Ovary (tissue), 9 donors: Measurements from ENCODE around the gene PTPRG. TPM values are rescaled to one million over a fixed set of nuclear protein-coding genes. Genes with fewer than 3 reads are reported as not detected.

ENCODE experiments used
- DNase-seq, 5 donors: peaks; one replicate each; pipeline ENCODE4 v3.0.0-alpha.2; 2019 to 2020
- H3K27ac ChIP-seq, 2 donors: fragments of 200-600 bp; one replicate each; pipeline versions ENCODE4 v1.5.1 to v1.8.0; 2019 to 2022
- H3K27me3 ChIP-seq: fragments of 200-600 bp; one replicate; pipeline ENCODE4 v1.8.0; 2022
- H3K36me3 ChIP-seq: fragments of 200-600 bp; sonication (generic); one replicate; pipeline ENCODE4 v1.5.1; 2019
- H3K4me1 ChIP-seq: one replicate; pipeline ENCODE4 v1.8.1; 2013; ENCODE audit warnings: mild to moderate bottlenecking, moderate library complexity; ENCODE audit not compliant: insufficient read depth
- H3K4me3 ChIP-seq: fragments of 200-600 bp; sonication (generic); one replicate; pipeline ENCODE4 v1.5.1; 2017
- H3K9me3 ChIP-seq, 2 donors: fragments of 200-600 bp in 1 of 2; sonication (generic) in 1 of 2; one replicate each; pipeline versions ENCODE4 v1.5.1 to v1.8.1; 2013 to 2019; ENCODE audit warnings: mild to moderate bottlenecking in 1 of 2, moderate library complexity in 1 of 2
- CTCF ChIP-seq, 3 donors: fragments of 450-650 bp in 2 of 3; fragments of 200-600 bp in 1 of 3; IDR thresholded peaks; one replicate each; pipeline versions ENCODE4 v1.5.1 to v1.8.0; 2016 to 2022; ENCODE audit warnings: antibody characterized with exemption in 3 of 3, mild to moderate bottlenecking in 1 of 3
- EP300 ChIP-seq: sonication (generic); formaldehyde crosslinking; IDR thresholded peaks from one replicate; pipeline ENCODE4 v1.6.1; 2017; ENCODE audit warnings: antibody characterized with exemption
- POLR2A ChIP-seq: fragments of 450-650 bp; IDR thresholded peaks from one replicate; pipeline ENCODE4 v1.6.1; 2017; ENCODE audit warnings: antibody characterized with exemption, mild to moderate bottlenecking, moderate library complexity
- WGBS, 3 donors: extraction: QIAGEN DNeasy Blood & Tissue Kit in 1 of 3; methylation state at CpG; one replicate each; pipeline versions ENCODE4 v1.1.5 to v1.1.7; 2013 to 2017; 5-methylcytosine and 5-hydroxymethylcytosine counted together
- intact Hi-C, 4 donors: fragments of 100-400 bp; cut with DNase I; formaldehyde crosslinking; loops; one replicate each; pipeline versions ENCODE4 v1.11.0 to v1.15.1; 2022 to 2023
- polyA plus RNA-seq, 2 donors: library from polyadenylated mRNA; stranded (reverse); fragments of 200-250 nt in 1 of 2; fragments of 350-450 nt in 1 of 2; fragmentation: Illumina TruSeq in 1 of 2; extraction: RNeasy Lipid Tissue Mini Kit (QIAGEN cat#74804) in 1 of 2; gene quantifications; one replicate each; pipeline ENCODE4 v1.2.3, GENCODE V29; 2013 to 2014
- total RNA-seq, 7 donors: library from RNA; depleted of rRNA in 2 of 7; stranded (reverse); fragments of >200 nt in 2 of 7; fragmentation: NEBNext Ultra II Directional in 3 of 7; extraction: Animal tissue kit (Norgen Biotek cat#: 25700) in 3 of 7; gene quantifications; one replicate each; pipeline versions ENCODE4 v1.1.0 to v1.2.4, GENCODE V29; 2016 to 2023
- donor health status: DM: no; HTN: no; CAD: no; lungs with moderate emphysema.
- donor health status: DM: no; HTN: no; CAD: no.
- donor health status: Bipolar disorder and iron deficiency.
- donor health status: DM: yes; HTN: yes; CAD: no.
- donor health status: DM: no; HTN: no; CAD: no.
- donor health status: DM: yes; HTN: yes; CAD: no.

Gene PTPRG
- total and polyA plus RNA-seq, 9 donors = 18.2 to 87.9 (median 47.7) TPM

GRCh38 chr3:61597906-61598305 is 36.5 kb downstream of the PTPRG start:
- no peaks in the 10 kb centered on the region for H3K27me3 ChIP-seq
- WGBS, 3 donors = 86 to 92% (median 91%) methylated on average over 7 of the region's 7 CpGs
- no peaks in the 10 kb centered on the region for H3K9me3 ChIP-seq
- no peak overlapping the region for H3K4me3 ChIP-seq
- no peak for DNase-seq
- no peaks in the 10 kb centered on the region for H3K36me3 ChIP-seq
- no peak overlapping the region for H3K27ac ChIP-seq
- peaks cover 8% of the 10 kb centered on the region for H3K4me1 ChIP-seq
- intact Hi-C loops = no loop called here
- no peak for TF ChIP-seq EP300
- no peak for TF ChIP-seq POLR2A
- TF ChIP-seq CTCF (IDR thresholded peaks at IDR 0.05) = no peak

- 93 to 96% (median 94%) methylated on average over 2 of the region's 2 CpGs for WGBS, 3 donors
- Histone ChIP-seq H3K27me3 (no peaks in the 10 kb centered on the region), H3K4me1 (peaks cover 6% of the 10 kb centered on the region), H3K9me3 (no peaks in the 10 kb centered on the region), H3K27ac (no peak overlapping the region), H3K4me3 (no peak overlapping the region), H3K36me3 (no peaks in the 10 kb centered on the region)
- intact Hi-C loops = no loop called here
- no peak for DNase-seq
- TF ChIP-seq POLR2A (no peak), EP300 (no peak), CTCF (IDR thresholded peaks at IDR 0.05) (no peak)
Measured at GRCh38 chr3:61600195-61600594, 38.8 kb downstream of the PTPRG start.

- H3K9me3 ChIP-seq = no peaks in the 10 kb centered on the region
- H3K27ac ChIP-seq = no peak overlapping the region
- no peaks in the 10 kb centered on the region for H3K27me3 ChIP-seq
- H3K4me1 ChIP-seq = peaks cover 3% of the 10 kb centered on the region
- H3K36me3 ChIP-seq = no peaks in the 10 kb centered on the region
- intact Hi-C loops = no loop called here
- no peak overlapping the region for H3K4me3 ChIP-seq
- TF ChIP-seq EP300 (no peak), POLR2A (no peak), CTCF (IDR thresholded peaks at IDR 0.05) (no peak)
- no peak for DNase-seq
- WGBS, 3 donors = 77 to 88% (median 87%) methylated on average over 4 of the region's 4 CpGs
Measured at GRCh38 chr3:61601831-61602230, 40.5 kb downstream of the PTPRG start.

GRCh38 chr3:61602466-61602865 is 41.1 kb downstream of the PTPRG start:
- intact Hi-C loops = no loop called here
- Histone ChIP-seq H3K4me1 (peaks cover 3% of the 10 kb centered on the region), H3K9me3 (no peaks in the 10 kb centered on the region), H3K4me3 (no peak overlapping the region), H3K27ac (no peak overlapping the region), H3K27me3 (no peaks in the 10 kb centered on the region), H3K36me3 (no peaks in the 10 kb centered on the region)
- 87 to 94% (median 90%) methylated on average over 3 of the region's 3 CpGs for WGBS, 3 donors
- TF ChIP-seq POLR2A (no peak), CTCF (IDR thresholded peaks at IDR 0.05) (no peak), EP300 (no peak)
- DNase-seq = no peak
